ENCODE measurements around the gene FKBP10.

GRCh38 chr17:41772218-41772585 is 40.6 kb upstream of the FKBP10 start:
- TF ChIP-seq POLR2A (IDR thresholded peaks at IDR 0.05; ENCODE audit: low read depth, low read length) = no peak
- no peak for TF ChIP-seq TAF1 (IDR thresholded peaks at IDR 0.05; ENCODE audit: borderline replicate concordance, low read depth, low read length)
- TF ChIP-seq POLR2AphosphoS5 (IDR thresholded peaks at IDR 0.05; ENCODE audit: low read depth, low read length) = no peak
